Naive B cell (primary cell): Measurements from ENCODE around the gene KAT7. TPM values are rescaled to one million over a fixed set of nuclear protein-coding genes. Genes with fewer than 3 reads are reported as not detected.

Source experiments
- ATAC-seq, 2 donors: fragments of 150-1000 bp; cut with Tn5 transposase; 2 replicates each; pipeline ENCODE4 v1.10.0; 2021; ENCODE audit warnings: low read depth in 2 of 2, mild to moderate bottlenecking in 2 of 2, moderate library complexity in 2 of 2
- DNase-seq: peaks from one replicate; pipeline ENCODE4 v3.0.0; 2022
- H3K27ac Mint-ChIP-seq, 6 donors: one replicate each; pipeline ENCODE4 v1.8.0; 2020 to 2022; ENCODE audit warnings: mild to moderate bottlenecking in 6 of 6, mixed read lengths in 6 of 6, moderate library complexity in 5 of 6, inconsistent platforms in 2 of 6
- H3K27me3 Mint-ChIP-seq, 3 donors: one replicate each; pipeline ENCODE4 v1.8.0; 2021 to 2022; ENCODE audit warnings: mixed read lengths in 3 of 3, mild to moderate bottlenecking in 1 of 3
- H3K36me3 Mint-ChIP-seq, 2 donors: one replicate each; pipeline ENCODE4 v1.8.0; 2020 to 2022; ENCODE audit warnings: mixed read lengths in 2 of 2, inconsistent platforms in 1 of 2, mild to moderate bottlenecking in 1 of 2
- H3K4me1 Mint-ChIP-seq, 3 donors: one replicate each; pipeline ENCODE4 v1.8.0; 2020 to 2022; ENCODE audit warnings: mixed read lengths in 3 of 3, inconsistent platforms in 1 of 3, mild to moderate bottlenecking in 1 of 3, moderate library complexity in 1 of 3
- H3K4me3 Mint-ChIP-seq, 8 donors: one replicate each; pipeline ENCODE4 v1.8.0; 2020 to 2022; ENCODE audit warnings: mild to moderate bottlenecking in 8 of 8, mixed read lengths in 8 of 8, moderate library complexity in 8 of 8, inconsistent platforms in 2 of 8
- H3K9me3 Mint-ChIP-seq, 7 donors: one replicate each; pipeline ENCODE4 v1.8.0; 2020 to 2022; ENCODE audit warnings: mixed read lengths in 7 of 7, mild to moderate bottlenecking in 5 of 7, inconsistent platforms in 2 of 7, moderate library complexity in 1 of 7
- polyA plus RNA-seq, 6 donors: library from polyadenylated mRNA; unstranded; fragments of 300-500 nt; fragmentation: Illumina TruSeq; gene quantifications; one replicate each; pipeline ENCODE4 v1.2.3, GENCODE V29; 2021; ENCODE audit warnings: low read depth in 6 of 6

Gene KAT7
- polyA plus RNA-seq, 6 donors from 2014 or later, result 42.3 to 61.8 (median 45.4) TPM

DNA sequence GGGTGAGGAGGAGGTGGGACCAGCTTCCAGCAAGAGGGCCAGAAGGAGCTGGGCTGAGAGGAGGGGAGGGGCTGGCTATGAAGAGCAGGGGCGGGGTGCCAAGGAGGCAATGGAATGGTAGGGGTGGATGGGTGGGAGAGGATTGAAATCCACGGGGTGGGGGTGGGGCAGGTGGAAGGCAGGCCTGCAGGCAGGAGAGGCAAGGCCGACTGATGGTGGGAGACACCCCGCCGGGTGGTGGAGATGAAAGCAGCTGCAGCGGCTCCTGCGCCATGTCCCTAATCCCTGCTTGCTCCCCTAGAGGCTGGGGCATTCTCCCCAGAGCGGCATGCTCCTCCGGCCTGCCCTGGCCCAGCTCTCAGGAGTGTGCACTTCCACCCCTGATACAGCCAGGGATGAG is 87.2 kb downstream of the KAT7 start:
- Mint-ChIP-seq H3K9me3 (no peaks in the 10 kb centered on the region), H3K4me1 (peaks cover 6 to 10% (median 9%) of the 10 kb centered on the region in 3 donors), H3K36me3 (no peaks in the 10 kb centered on the region), H3K27ac (no peak overlapping the region), H3K27me3 (peaks cover 19 to 57% (median 44%) of the 10 kb centered on the region in 3 donors), H3K4me3 (peak overlapping the region in 1 of 8 donors; percentile 25)
- no peak for DNase-seq
- no peak for ATAC-seq

- no peak for ATAC-seq
- no peak for DNase-seq
- H3K36me3 Mint-ChIP-seq, result no peaks in the 10 kb centered on the region
- H3K4me3 Mint-ChIP-seq, result no peak overlapping the region
- H3K27me3 Mint-ChIP-seq, result peaks cover 23 to 77% (median 72%) of the 10 kb centered on the region in 3 donors
- H3K27ac Mint-ChIP-seq, result no peak overlapping the region
- no peaks in the 10 kb centered on the region for H3K9me3 Mint-ChIP-seq
- H3K4me1 Mint-ChIP-seq, result peaks cover 6 to 12% (median 8%) of the 10 kb centered on the region in 3 donors
Observed at GRCh38 chr17:49878931-49879904, 90.7 kb downstream of the KAT7 start.

- H3K27me3 Mint-ChIP-seq, result peaks cover 30 to 78% (median 68%) of the 10 kb centered on the region in 3 donors
Observed at GRCh38 chr17:49880291-49881053, 92.0 kb downstream of the KAT7 start.

DNA sequence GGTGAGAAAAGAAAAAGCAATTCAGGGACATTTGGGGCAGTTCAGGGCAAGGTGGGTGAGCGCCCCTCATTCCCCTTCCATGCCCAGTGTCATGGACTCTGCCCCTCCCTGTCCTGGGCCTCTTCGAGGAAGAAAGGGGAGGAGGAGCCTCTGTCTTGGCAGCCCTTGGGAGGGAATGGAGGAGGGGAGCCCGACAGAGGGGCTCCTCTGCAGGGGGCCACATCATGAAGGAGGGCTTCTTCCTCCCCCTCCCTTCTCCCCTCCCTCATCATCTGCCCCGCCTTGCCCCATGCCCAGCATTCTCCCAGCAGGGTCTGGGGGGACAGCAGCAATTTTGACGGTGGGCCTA is 92.5 kb downstream of the KAT7 start:
- no peaks in the 10 kb centered on the region for H3K9me3 Mint-ChIP-seq
- H3K4me3 Mint-ChIP-seq, result peak overlapping the region in 2 of 8 donors; percentile 29 to 47
- DNase-seq (no peak), ATAC-seq (no peak)
- peaks cover 30 to 78% (median 64%) of the 10 kb centered on the region in 3 donors for H3K27me3 Mint-ChIP-seq
- H3K4me1 Mint-ChIP-seq, result peaks cover 6 to 12% (median 8%) of the 10 kb centered on the region in 3 donors
- H3K36me3 Mint-ChIP-seq, result no peaks in the 10 kb centered on the region
- no peak overlapping the region for H3K27ac Mint-ChIP-seq

More at GRCh38 chr17:49880291-49881053, 92.0 kb downstream of the KAT7 start:
- no peaks in the 10 kb centered on the region for H3K9me3 Mint-ChIP-seq
- peak overlapping the region in 4 of 8 donors; percentile 5 to 78 (median 38) for H3K4me3 Mint-ChIP-seq
- H3K27ac Mint-ChIP-seq, result no peak overlapping the region
- ATAC-seq (peak; percentile 93 to 96), DNase-seq (peak; percentile 54)
- no peaks in the 10 kb centered on the region for H3K36me3 Mint-ChIP-seq
- H3K4me1 Mint-ChIP-seq, result peaks cover 6 to 12% (median 8%) of the 10 kb centered on the region in 3 donors

DNA sequence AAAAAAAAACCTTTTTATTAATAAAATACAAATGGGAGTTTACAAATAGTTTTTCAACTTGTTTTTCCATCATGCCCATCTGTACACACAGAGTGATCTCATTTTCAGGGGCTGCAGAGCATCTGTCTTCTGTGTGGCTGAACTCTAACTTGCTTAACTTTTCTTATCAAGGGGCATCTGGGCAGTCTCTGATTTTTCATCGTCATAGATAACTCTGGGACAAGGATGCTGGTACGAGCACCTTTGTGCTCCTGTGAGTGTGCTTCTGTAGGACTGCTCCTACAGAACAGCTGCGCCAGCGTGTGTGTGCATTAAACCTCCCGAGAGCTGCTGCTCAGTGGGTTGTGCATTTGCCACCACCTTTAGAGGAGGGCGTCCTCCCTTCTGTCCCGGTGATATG is 94.0 kb downstream of the KAT7 start:
- H3K36me3 Mint-ChIP-seq, result no peaks in the 10 kb centered on the region
- H3K27me3 Mint-ChIP-seq, result peaks cover 25 to 82% (median 69%) of the 10 kb centered on the region in 3 donors
- H3K4me1 Mint-ChIP-seq, result peaks cover 7 to 12% (median 8%) of the 10 kb centered on the region in 3 donors

More for the DNA sequence above, 94.0 kb downstream of the KAT7 start:
- Mint-ChIP-seq H3K27ac (peak overlapping the region in 1 of 6 donors; percentile 51), H3K9me3 (no peaks in the 10 kb centered on the region), H3K4me3 (no peak overlapping the region)
- DNase-seq, result no peak
- no peak for ATAC-seq

Other genes starting within 250 kb of the KAT7 start
- not detected for gene NXPH3, start 212.8 kb upstream of the KAT7 start, polyA plus RNA-seq
- gene SPOP, start 110.6 kb upstream of the KAT7 start, polyA plus RNA-seq, result 100 to 1,000 TPM in 1 of 6 donors, 10 to 100 TPM in 5; 78.4 to 131 (median 95.3) TPM
- 10 to 100 TPM; 20.6 to 47.5 (median 25.7) TPM for gene SLC35B1, start 80.7 kb upstream of the KAT7 start, polyA plus RNA-seq
- gene FAM117A, start 24.6 kb upstream of the KAT7 start, polyA plus RNA-seq, result 10 to 100 TPM; 36.4 to 66.0 (median 54.3) TPM
- not detected for gene TAC4, start 59.4 kb downstream of the KAT7 start, polyA plus RNA-seq
- gene DLX4, start 180.5 kb downstream of the KAT7 start, polyA plus RNA-seq, result under 1 TPM in 3 of 6 donors, not detected in 3; 0.18 to 0.22 (median 0.21) TPM
- gene DLX3, start 206.5 kb downstream of the KAT7 start, polyA plus RNA-seq, result not detected